Jurkat, Clone E6-1 (cell line): Measurements from ENCODE around the gene C19orf18.

Source experiments
- DNase-seq: peaks from one replicate; pipeline ENCODE4 v3.0.0-alpha.2; 2011; ENCODE audit warnings: low read depth, low spot score
- H3K4me3 ChIP-seq: 2 replicates; pipeline ENCODE4 v1.5.1; 2011; ENCODE audit warnings: mild to moderate bottlenecking, low read length, control low read depth, moderate library complexity

The C19orf18 gene

DNA sequence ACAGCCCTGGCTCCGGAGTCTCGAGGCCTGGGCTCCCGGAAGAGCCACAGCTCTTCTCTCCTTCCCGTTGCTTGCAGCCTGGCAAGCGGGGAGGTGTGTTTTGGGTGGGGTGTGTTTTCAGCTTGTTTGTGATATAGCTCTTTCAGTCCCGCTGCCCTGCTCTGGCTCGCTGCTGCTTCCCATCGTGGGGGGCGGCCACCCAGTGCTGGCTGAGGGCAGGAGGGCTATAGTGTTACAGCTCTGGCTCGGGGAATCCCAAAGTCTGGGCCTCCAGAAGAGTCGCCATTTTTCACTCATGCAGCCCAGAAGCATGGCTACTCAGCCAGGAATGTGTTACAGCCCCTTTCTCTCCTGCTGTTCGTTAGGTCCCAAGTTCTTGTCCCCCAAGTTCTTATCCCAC, 24.6 kb downstream of the C19orf18 start:
- no peak overlapping the region for H3K4me3 ChIP-seq
- no peak for DNase-seq

- no peak for DNase-seq
- no peak overlapping the region for H3K4me3 ChIP-seq
These were observed 25.0 kb downstream of the C19orf18 start for GRCh38 chr19:57949296-57949695.

- H3K4me3 ChIP-seq: peak within 1 kb of the TSS; percentile 82
- DNase-seq: peak; percentile 95
These were observed 26.8 kb downstream of the C19orf18 start, which contains the start of gene ZNF256 for GRCh38 chr19:57947419-57948134. Gene ZNF256, minus strand, starts transcription at chr19:57947706. Its CDS starts 232 bp downstream, at chr19:57947474.

DNA sequence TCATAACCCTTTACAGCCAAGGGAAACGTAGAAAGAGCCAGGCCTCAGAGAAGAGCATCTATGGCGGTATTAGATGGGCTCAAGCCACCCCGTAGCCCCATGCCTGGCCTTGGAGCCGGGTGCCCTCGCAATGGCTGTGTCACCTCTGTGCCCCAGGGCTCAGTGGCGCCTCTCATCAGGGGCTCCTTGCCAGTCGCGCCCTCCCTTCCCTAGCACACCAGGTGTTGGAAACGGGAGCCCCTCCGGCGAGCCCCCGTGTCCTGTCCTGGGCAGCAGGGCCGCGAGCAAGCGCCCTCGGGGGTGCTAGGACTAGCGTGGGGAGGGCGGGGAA, 27.3 kb downstream of the C19orf18 start:
- H3K4me3 ChIP-seq: peak overlapping the region; percentile 82
- no peak for DNase-seq

- no peak for DNase-seq
- peak overlapping the region; percentile 82 for H3K4me3 ChIP-seq
These were observed 28.0 kb downstream of the C19orf18 start for GRCh38 chr19:57946316-57946715.

GRCh38 chr19:57941593-57941992, 32.7 kb downstream of the C19orf18 start:
- no peak for DNase-seq
- no peak overlapping the region for H3K4me3 ChIP-seq

GRCh38 chr19:57935731-57936130, 38.6 kb downstream of the C19orf18 start:
- H3K4me3 ChIP-seq: no peak overlapping the region
- no peak for DNase-seq

- no peak within 1 kb of the TSS for H3K4me3 ChIP-seq
- DNase-seq: no peak
These were observed 39.3 kb downstream of the C19orf18 start, which contains the start of gene ZNF418 for GRCh38 chr19:57934820-57935665. Gene ZNF418, minus strand, starts transcription at chr19:57935402. Its CDS starts 1,580 bp downstream, at chr19:57933822.

DNA sequence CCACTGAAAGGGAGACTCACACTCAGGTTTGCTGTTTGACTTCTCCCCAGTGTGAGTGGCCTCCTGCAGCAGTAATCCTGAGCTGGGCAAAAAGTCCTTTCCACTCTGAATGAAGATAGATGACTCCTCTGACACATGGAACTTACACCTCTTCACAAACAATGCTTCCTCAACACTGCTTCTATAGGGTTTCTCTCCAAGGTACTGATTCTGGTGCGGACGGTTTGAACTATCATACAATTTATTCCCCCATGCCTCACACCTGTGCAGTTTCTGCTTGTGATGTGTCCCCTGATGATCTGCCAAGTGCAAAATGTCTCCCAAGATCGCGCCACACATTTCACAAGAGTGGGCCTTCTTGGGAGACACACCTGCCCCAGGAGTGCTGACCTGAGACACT, 46.7 kb downstream of the C19orf18 start:
- no peak for DNase-seq
- no peak overlapping the region for H3K4me3 ChIP-seq

DNA sequence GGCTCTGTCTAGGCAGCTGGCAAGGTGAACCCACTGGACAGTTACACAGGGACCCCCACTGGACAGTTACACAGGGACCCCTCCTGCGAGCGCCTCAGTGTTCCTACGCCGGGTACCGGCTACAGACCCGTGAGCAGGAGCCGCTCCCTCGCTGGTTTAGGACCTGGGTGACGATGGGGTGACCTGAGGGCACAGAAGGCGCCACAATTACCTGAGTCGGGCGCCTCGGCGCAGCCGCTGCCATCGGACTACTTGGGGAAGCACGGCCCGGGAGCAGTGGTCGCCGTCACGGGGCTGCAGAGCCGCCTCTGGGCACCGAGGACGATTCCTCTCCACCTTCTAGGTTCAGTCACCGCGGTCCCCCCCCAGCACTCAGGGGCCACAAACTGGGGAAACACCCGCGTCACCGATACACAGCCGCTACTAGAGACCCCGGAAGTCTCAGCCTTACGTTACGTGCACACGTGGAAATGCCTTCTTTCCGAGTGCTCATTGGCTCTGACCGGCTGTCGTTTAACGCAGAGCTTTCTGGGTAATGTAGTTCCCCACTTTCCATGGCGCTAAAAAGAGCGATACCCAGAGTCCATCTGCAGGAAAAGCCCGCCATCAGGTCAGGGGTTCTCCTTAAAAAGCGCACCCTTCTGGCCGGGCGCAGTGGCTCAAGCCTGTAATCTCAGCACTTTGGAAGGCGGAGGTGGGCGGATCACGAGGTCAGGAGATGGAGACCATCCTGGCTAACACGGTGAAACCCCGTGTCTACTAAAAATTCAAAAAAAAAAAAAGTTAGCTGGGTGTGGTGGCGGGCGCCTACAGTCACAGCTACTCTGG, 58.0 kb downstream of the C19orf18 start, which contains the start of gene ZNF417:
TSS of gene ZNF417 (minus strand) at position 425 of the 828 bp plus-strand sequence. CDS start at position 244, 181 bp downstream.
- DNase-seq: peak; percentile 94
- H3K4me3 ChIP-seq: peak within 1 kb of the TSS; percentile 87

DNA sequence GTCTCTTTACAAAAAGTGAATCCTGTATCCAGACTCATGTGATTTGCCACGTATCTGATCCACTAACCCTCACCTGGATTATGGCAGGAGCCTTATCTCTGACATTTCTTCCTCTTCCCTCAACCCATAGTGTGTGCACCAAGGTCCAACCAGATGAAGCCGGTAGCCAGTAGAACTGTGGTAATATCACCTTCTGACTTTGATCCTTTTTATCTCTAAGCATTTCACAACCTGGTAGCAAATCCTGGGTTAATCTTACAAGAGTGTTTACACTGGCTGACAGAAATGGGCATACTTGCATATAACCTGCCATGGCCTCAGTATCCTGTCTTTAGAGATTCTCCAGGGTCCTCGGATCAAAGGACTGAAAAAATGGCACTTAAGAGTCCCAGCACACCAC, 59.8 kb downstream of the C19orf18 start:
- DNase-seq: no peak
- no peak overlapping the region for H3K4me3 ChIP-seq
